COLO668 (cell line): ENCODE results near the gene BBOF1.
A peak's percentile ranks its signal among the peaks of the same experiment; 100 is the strongest.
"Not testable (repeated sequence)": the region's sequence is repeated elsewhere in the genome, so short reads cannot be mapped to it uniquely, and the experiment has no call there.

Source experiments
- DNase-seq: peaks from one replicate; lab custom pipeline; 2025; ENCODE audit not compliant: unreplicated experiment; lab: John Stamatoyannopoulos, UW

BBOF1 gene

GRCh38 chr14:74018586-74019407 lies at the start of gene BBOF1, which contains the start of gene ENTPD5:
TSS of gene BBOF1 (plus strand) at chr14:74019349. CDS start at chr14:74019479, 130 bp downstream.
TSS of gene ENTPD5 (minus strand) at chr14:74019288. CDS start at chr14:73988102, 31,186 bp downstream.
- peak; percentile 97 for DNase-seq

- no peak for DNase-seq
These were observed 45.7 kb upstream of the BBOF1 start for GRCh38 chr14:73973497-73973896.

GRCh38 chr14:73976125-73976524 lies 43.0 kb upstream of the BBOF1 start:
- DNase-seq = no peak

- no peak for DNase-seq
These were observed 41.3 kb upstream of the BBOF1 start for GRCh38 chr14:73977896-73978295.

- DNase-seq = no peak
These were observed 31.1 kb upstream of the BBOF1 start for GRCh38 chr14:73988065-73988464.

- DNase-seq = not testable (repeated sequence)
These were observed 30.5 kb upstream of the BBOF1 start for GRCh38 chr14:73988656-73989055.

- DNase-seq = no peak
These were observed 28.1 kb upstream of the BBOF1 start for GRCh38 chr14:73991092-73991491.

- not testable (repeated sequence) for DNase-seq
These were observed 24.2 kb upstream of the BBOF1 start for GRCh38 chr14:73994926-73995325.

GRCh38 chr14:73995977-73996378 lies 23.2 kb upstream of the BBOF1 start:
- DNase-seq = no peak

- no peak for DNase-seq
These were observed 22.4 kb upstream of the BBOF1 start for GRCh38 chr14:73996731-73997107.

- no peak for DNase-seq
These were observed 21.8 kb upstream of the BBOF1 start for GRCh38 chr14:73997108-73997943.

GRCh38 chr14:73997944-73998447 lies 21.2 kb upstream of the BBOF1 start:
- DNase-seq = no peak

- DNase-seq = no peak
These were observed 20.4 kb upstream of the BBOF1 start for GRCh38 chr14:73998726-73999125.

GRCh38 chr14:74005664-74006063 lies 13.5 kb upstream of the BBOF1 start:
- not testable (repeated sequence) for DNase-seq

- DNase-seq = no peak
These were observed 10.2 kb upstream of the BBOF1 start for GRCh38 chr14:74008843-74009499.

GRCh38 chr14:74014299-74014698 lies 4.8 kb upstream of the BBOF1 start:
- no peak for DNase-seq

GRCh38 chr14:74015176-74015575 lies 4.0 kb upstream of the BBOF1 start:
- no peak for DNase-seq

GRCh38 chr14:74015963-74016362 lies 3.2 kb upstream of the BBOF1 start:
- no peak for DNase-seq

- DNase-seq = no peak
These were observed 969 bp upstream of the BBOF1 start for GRCh38 chr14:74018174-74018585.

GRCh38 chr14:74019408-74020137 lies 424 bp downstream of the BBOF1 start:
- DNase-seq = no peak

- DNase-seq = no peak
These were observed 3.2 kb downstream of the BBOF1 start for GRCh38 chr14:74022346-74022745.
